HG03280 (cell line): ENCODE results near the gene RIC1.
"Not testable (repeated sequence)": the region's sequence is repeated elsewhere in the genome, so short reads cannot be mapped to it uniquely, and the experiment has no call there.

Experiments
- ATAC-seq: cut with Tn5 transposase; IDR thresholded peaks from one replicate; pipeline ENCODE4 v1.9.1; 2021; ENCODE audit warnings: mild to moderate bottlenecking, moderate library complexity; ENCODE audit not compliant: unreplicated experiment

The RIC1 gene

GRCh38 chr9:5784526-5785315 is 155.8 kb downstream of the RIC1 start:
- no peak for ATAC-seq

GRCh38 chr9:5786370-5787127 is 157.6 kb downstream of the RIC1 start:
- ATAC-seq, result no peak

GRCh38 chr9:5787220-5787619 is 158.3 kb downstream of the RIC1 start:
- ATAC-seq, result no peak

GRCh38 chr9:5787759-5788302 is 158.9 kb downstream of the RIC1 start:
- ATAC-seq, result no peak

- no peak for ATAC-seq
These were observed 160.6 kb downstream of the RIC1 start for GRCh38 chr9:5789489-5789888.

GRCh38 chr9:5790923-5791322 is 162.0 kb downstream of the RIC1 start:
- ATAC-seq, result no peak

GRCh38 chr9:5791870-5792269 is 163.0 kb downstream of the RIC1 start:
- ATAC-seq, result no peak

- ATAC-seq, result no peak
These were observed 164.9 kb downstream of the RIC1 start for GRCh38 chr9:5793812-5794211.

- no peak for ATAC-seq
These were observed 167.4 kb downstream of the RIC1 start for GRCh38 chr9:5796298-5796697.

GRCh38 chr9:5798581-5798980 is 169.7 kb downstream of the RIC1 start:
- ATAC-seq, result no peak

GRCh38 chr9:5799314-5799713 is 170.4 kb downstream of the RIC1 start:
- ATAC-seq, result no peak

GRCh38 chr9:5800378-5800777 is 171.5 kb downstream of the RIC1 start:
- not testable (repeated sequence) for ATAC-seq

- no peak for ATAC-seq
These were observed 172.2 kb downstream of the RIC1 start for GRCh38 chr9:5800969-5801738.

GRCh38 chr9:5801739-5802113 is 172.8 kb downstream of the RIC1 start:
- no peak for ATAC-seq

GRCh38 chr9:5805478-5805877 is 176.6 kb downstream of the RIC1 start:
- no peak for ATAC-seq

GRCh38 chr9:5811751-5812150 is 182.8 kb downstream of the RIC1 start:
- no peak for ATAC-seq

GRCh38 chr9:5813824-5814223 is 184.9 kb downstream of the RIC1 start:
- ATAC-seq, result no peak

GRCh38 chr9:5815461-5815860 is 186.6 kb downstream of the RIC1 start:
- no peak for ATAC-seq

GRCh38 chr9:5817862-5818261 is 189.0 kb downstream of the RIC1 start:
- no peak for ATAC-seq

- ATAC-seq, result no peak
These were observed 189.7 kb downstream of the RIC1 start for GRCh38 chr9:5818424-5819142.

GRCh38 chr9:5819174-5819573 is 190.3 kb downstream of the RIC1 start:
- no peak for ATAC-seq
